Hematopoietic multipotent progenitor cell treated with erythropoietin and hydrocortisone succinate and interleukin-3 and kit ligand, for 8 days (in vitro differentiated cells): ENCODE data around the gene MYO1B.
"Not testable (repeated sequence)": the region's sequence is repeated elsewhere in the genome, so short reads cannot be mapped to it uniquely, and the experiment has no call there.

Experiments used
- DNase-seq: peaks from one replicate; pipeline ENCODE4 v3.0.0-alpha.2; 2015

The MYO1B gene

DNA sequence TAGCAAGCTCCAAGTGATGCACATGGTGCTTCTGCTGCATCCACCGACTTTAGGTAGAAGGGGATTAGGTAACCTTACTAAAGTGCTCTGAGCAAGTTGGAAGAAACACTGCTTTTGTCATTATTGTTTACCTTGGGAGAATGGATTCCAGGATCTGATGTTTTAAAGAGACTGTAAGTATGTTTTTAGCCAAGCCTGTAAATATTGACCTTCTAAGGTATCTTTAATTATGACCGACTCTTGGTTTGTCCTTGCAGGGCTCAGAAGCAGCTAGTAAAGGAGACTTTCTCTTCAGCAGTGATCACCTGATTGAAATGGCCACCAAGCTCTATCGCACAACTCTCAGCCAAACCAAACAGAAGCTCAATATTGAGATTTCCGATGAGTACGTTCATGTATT lies 170.7 kb downstream of the MYO1B start:
- no peak for DNase-seq

- DNase-seq: no peak
Measured at GRCh38 chr2:191417746-191418145, 172.5 kb downstream of the MYO1B start.

DNA sequence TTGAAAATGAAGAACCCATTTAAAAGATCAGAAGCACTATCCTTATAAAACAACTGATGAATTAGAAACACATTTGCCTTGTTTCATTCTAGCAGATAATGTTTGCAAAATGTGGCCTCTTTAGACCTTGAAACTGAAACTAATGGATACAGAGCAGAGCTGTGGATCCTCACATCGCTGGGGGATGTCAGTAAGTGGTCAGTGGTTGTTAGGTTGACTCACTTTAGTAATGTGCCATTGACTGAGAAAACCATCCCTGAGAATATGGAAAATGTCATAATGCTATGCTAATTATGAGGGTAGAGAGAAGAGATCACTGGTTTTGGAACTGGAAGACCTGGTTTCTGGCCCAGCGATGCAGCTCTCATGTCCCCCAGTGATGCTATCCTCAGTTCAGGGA lies 176.7 kb downstream of the MYO1B start:
- no peak for DNase-seq

- DNase-seq: no peak
Measured at GRCh38 chr2:191427031-191427430, 181.8 kb downstream of the MYO1B start.

DNA sequence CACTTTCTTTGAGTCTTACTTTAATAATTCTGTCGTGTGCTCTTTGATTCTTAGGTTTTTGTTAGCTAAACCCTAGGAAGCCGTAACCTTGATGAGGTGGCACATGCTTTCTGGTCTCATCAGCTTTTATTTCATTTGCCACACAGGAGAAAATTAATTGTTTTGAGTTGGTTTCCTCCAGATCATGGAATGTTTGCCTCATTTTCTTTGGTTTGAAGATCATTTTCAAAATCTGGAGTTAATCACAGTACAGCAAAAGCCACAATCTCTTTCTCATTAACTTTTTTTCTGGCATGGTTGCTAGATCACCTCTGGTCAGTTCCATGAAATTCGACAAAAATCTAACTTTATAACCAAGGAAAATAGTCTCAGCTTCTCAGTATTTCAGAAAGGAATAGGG lies 182.9 kb downstream of the MYO1B start:
- no peak for DNase-seq

GRCh38 chr2:191430476-191430875 lies 185.3 kb downstream of the MYO1B start:
- no peak for DNase-seq

GRCh38 chr2:191432121-191432520 lies 186.9 kb downstream of the MYO1B start:
- no peak for DNase-seq

DNA sequence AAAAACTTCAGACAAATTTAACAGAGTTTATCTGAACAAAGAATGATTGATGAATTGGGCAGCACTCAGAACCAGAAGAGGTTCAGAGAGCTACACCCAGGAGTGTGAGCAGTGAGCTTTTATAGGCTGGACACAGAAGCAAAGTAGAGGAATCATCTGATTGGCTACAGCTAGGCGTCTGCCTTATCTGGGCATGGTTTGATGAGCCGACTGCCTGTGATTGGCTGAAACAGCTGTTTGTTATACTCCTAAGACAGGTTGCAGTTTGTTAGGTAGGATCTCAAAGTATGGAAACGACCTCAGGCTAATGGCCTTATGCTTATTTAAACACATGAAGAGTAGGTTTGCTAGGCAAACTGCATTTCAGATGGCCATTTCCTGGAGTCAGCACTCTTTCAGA lies 188.9 kb downstream of the MYO1B start:
- no peak for DNase-seq

DNA sequence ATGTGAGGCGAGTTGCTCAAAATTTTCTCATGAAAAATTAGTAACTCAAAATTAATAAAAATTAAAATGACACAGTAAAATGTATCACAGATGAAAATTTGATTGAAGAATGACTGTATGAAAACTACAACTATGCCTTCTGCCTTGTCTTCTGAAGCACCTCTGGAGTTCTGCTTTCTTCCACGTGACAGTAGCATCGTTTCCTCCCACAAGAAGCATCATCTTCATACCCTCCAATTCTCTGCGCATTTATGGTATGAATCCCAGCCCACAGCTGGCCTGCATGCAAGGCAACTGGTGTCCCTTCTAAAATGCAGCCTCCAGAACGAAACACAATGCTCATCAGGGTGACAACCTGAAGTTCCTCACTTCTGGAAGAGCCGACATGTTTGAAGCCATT lies 189.9 kb downstream of the MYO1B start:
- DNase-seq: no peak

- no peak for DNase-seq
Measured at GRCh38 chr2:191436368-191437055, 191.3 kb downstream of the MYO1B start.

DNA sequence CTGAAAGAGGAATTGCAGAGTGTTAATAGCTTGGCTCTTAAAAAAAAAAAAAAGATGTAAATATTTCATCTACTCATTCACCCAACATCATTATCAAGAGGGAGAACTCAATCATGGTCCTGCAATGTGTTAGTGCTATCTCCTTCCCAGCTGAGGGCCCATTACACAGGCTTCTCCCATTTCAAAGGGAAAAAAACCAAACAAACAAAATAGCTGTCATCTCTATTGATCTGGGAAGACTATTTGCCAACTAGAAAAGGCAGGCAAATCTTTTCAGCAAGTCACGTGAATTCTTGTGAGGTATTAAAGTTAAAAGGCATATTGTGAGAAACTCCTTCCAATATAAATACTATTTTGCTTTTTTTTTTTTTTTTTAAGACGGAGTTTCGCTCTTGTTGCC lies 194.3 kb downstream of the MYO1B start:
- DNase-seq: no peak

DNA sequence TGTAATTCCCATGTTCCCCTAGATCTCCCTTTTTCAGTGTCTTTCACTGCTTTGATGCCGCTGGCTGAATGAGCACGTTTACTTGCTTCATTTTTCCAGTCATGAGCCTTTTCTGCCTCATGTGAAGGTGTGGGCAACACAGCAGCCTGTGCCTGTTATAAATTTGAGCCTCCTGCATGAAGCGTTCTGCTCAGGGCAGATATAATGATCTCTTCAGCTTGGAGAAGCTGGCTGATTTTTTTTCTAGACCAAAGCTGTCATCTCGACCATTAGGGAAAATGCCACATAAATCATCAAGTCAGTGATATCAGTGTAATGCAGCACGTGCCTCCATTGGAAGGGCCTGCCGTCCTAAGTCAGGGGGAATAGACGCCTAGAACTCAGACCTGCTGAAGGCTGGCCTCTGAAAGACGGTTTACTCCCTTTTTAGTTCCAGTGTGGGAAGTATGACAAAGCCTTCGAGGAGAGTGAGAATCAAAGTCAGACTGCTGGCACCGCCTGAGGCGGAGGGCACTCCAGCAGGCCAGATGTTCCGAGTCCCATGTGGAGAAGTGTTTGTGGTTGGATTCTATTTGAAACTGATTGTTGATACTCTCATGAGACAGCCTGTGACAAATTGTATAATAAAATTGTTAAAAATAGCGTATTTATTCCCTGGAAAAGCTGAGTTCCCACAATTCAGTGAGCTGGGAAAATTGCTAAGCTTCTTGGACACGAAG lies 196.5 kb downstream of the MYO1B start:
- no peak for DNase-seq

DNA sequence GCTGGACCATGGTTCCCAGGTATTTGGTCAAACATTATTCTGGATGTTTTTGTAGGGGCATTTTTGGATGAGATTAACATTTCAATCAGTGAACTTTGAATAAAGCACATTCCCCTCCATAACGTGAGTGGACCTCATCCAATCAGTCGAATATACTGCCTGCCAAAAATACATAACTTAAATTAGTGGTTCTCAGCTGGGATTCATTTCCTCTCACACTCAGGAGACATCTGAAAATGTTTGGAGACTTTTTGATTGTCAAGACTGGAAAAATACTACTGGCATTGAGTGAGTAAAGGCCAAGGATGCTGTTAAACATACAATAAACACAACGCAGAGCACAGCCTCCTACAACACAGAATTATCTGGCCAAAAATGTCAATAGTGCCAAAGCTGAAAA lies 198.2 kb downstream of the MYO1B start:
- DNase-seq: no peak

DNA sequence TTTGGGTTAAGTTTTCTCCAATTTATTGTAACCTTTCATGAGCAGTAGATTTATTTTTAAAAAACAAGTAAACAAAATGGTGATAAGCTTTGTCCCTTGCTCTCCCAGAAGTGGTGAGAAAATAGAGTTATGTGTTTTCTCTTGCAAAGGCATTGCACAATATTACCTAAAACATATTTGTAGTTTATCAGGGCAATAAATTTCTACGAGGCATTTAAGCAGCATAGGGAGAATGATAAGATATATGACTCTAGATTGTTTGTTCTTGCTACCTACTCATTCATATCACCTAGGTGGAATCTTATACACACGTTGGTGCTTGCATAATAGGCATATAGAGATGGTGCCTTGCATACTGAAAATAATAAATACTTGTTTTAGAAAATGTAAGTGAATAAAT lies 201.7 kb downstream of the MYO1B start:
- DNase-seq: no peak

DNA sequence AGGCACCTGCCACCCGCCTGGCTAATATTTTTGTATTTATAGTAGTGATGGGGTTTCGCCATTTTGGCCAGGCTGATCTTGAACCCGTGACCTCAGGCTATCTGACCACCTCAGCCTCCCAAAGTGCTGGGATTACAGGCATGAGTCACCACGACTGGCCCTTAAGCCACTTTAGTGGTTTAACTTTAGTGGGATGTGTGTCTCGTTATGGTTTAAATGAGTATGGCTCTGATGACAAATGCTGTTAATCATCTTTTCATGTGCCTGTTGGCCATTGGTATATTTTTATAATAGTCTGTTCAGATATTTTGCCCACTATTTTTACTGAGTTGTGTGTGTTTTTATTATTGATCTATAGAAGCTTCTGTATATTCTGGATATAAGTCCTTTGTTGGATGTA lies 205.9 kb downstream of the MYO1B start:
- DNase-seq: no peak

GRCh38 chr2:191452065-191452464 lies 206.9 kb downstream of the MYO1B start:
- no peak for DNase-seq

DNA sequence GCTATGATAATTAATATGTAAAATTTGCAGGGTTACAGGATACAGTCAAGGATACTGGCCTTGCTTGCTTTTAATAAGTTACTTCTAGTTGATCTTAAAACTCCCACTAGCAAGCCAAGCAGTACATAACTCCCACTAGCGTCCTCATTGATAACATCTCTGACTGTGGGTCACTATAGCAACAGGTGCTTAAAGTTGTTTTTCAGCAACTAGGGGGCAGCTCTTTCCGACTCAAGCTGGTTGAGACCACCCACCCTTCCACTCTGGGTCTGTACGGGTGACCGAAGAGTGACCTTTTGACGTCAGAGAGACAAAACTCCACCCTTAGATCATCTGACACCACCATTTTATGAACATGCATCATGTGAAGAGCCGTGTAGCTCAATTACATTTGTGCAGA lies 208.6 kb downstream of the MYO1B start:
- DNase-seq: no peak

DNA sequence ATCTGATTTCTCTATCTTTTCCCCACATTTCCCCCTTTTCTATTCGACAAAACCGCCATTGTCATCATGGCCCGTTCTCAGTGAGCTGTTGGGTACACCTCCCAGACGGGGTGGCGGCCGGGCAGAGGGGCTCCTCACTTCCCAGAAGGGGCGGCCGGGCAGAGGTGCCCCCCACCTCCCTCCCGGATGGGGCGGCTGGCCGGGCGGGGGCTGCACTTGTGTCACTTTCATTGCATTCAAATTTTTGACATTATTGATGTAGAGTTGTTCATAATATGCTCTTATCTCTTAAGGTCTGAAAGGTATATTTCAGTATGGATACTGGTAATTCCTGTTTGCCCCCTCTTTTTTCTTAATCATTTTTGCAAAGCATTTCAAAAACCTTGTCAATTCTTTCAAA lies 211.3 kb downstream of the MYO1B start:
- not testable (repeated sequence) for DNase-seq

DNA sequence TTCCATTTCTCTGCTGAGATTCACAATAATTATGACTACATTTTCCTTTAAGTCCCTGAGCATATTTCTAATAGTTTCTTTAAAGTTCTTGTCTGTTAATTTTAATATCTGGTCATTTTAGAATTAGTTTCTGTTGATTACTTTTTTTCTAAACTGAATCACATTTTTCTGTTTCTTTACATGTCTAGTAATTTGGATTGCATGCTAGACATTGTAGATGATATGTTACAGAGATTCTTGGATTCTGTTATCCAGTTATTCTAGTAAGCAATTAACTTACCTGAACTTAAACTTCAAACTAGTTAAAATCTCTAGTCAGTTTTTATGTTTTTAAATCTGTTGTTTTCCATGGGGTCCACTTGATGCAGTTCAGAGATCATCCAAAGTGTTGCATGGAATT lies 214.0 kb downstream of the MYO1B start:
- no peak for DNase-seq

GRCh38 chr2:191462370-191462769 lies 217.2 kb downstream of the MYO1B start:
- DNase-seq: no peak

DNA sequence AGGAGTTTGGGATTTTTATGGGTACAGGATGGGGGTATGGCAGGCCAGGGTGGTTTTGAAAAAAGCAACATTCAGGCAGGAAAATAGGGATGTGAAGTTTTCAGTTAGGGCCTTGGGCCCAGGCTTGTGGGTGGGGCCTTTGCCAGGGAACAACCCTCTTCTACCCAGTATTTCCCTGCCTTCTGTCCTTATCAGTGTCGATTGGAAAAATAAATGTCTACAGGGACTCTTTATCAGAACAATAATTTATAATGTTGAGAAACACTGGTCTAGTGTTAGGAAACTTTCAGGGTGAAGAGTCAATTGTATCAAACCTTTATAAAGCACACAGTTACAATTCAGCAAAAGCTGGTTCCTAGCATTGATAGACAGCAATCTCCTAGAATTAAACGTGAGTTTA lies 218.6 kb downstream of the MYO1B start:
- DNase-seq: no peak

DNA sequence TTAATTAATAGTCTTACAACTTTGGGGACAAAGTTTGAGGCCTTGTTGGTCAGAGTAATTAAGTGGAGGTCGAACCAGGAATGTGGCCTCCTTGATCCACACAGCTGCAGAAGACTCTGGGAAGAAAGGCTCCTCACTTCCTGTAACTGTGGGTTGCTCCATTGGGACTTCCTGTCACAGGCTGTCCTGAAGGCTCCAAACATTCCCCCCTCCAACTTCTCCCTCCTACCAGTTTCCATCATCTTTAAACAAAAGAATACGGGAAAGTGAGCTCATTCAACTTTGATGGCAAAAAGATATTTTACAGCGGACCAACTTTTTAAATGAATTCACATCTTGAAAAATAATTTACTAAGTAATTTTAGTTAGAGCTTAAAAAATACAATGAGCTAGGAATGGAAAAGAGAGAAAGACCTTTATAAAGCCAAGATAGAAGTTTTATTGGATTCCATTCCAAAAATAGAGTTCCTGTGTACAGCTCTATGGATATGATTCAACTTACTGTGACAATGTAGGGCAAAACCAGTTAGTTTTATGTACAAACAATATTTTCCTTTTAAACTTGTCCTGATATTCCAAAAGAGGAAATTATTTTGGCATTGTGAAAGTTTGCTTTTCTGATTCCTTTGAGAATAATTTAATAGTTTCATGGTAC lies 220.7 kb downstream of the MYO1B start:
- DNase-seq: no peak

DNA sequence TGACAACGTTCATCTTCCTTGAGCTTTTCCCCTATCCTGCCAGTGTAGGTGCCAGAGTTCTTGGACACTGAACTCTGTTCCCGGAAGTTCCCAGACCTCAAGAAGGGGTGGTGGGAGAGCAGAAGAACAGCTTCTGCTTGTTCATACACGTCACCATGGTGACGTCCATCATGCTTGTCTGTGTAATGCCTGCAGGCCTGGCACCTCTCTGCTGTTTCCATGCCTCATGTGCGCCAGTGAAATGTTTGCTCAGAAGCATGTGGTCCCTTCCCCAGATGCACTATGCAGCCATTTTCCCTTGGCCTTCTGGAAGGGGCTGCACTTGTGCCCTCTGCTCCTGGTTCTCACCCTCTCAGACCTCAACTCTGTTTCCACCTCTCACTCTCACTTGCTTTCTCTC lies 221.9 kb downstream of the MYO1B start:
- no peak for DNase-seq

DNA sequence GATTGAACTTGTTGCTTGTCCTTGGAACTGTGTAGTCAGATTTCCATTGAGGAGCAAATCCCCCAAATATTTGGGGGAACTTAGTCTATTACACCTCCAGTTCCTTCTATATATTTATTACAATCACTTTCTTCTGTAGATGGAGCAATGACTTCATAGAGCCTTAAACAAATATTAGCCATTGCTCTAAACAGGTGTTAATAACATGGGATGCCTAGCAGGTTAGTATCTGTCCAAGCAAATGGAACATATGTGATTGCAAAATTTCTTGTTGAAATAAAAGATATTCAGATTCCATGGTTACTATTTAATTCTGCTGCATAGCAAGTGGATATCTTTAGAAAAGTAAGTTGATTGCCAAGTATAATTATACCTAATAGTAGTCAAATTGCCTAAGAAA lies 225.1 kb downstream of the MYO1B start:
- no peak for DNase-seq
